Measurements from ENCODE around the gene NPDC1.

- TF ChIP-seq POLR2A (IDR thresholded peaks at IDR 0.05; ENCODE audit: low read length) (no peak), GATA1 (IDR thresholded peaks at IDR 0.05; ENCODE audit: low read depth, low read length) (no peak)
Measured at GRCh38 chr9:137000177-137000930, 45.6 kb downstream of the NPDC1 start.
